ENCODE results near the gene DYNC1I1.

GRCh38 chr7:95865716-95866371 lies 93.5 kb downstream of the DYNC1I1 start:
- TF ChIP-seq CTCF (IDR thresholded peaks at IDR 0.05 in 8 of 11, conservative IDR thresholded peaks at IDR 0.05 in 3 of 11) (no peak), POLR2A (IDR thresholded peaks at IDR 0.05) (no peak), POLR2AphosphoS5 (IDR thresholded peaks at IDR 0.05) (no peak)
